Measurements from ENCODE around the gene PPIAL4G. TPM values are rescaled to one million over a fixed set of nuclear protein-coding genes. Genes with fewer than 3 reads are reported as not detected.

PPIAL4G gene
- total and polyA plus RNA-seq, 3 donors from 2014 or later = 0.12 TPM; not detected in 2

Small RNAs within 50 kb of the gene (small RNA-seq; reads per million reads assigned to genes)
- 0 to 0.28 reads per million in 2 donors for gene RF00003

Other genes with a start within 250 kb of the PPIAL4G start
- 100 to 1,000 TPM in 1 of 2 donors, 10 to 100 TPM in 1; 55.4 to 110 TPM for gene NBPF14, start 112.7 kb upstream of the PPIAL4G start, total RNA-seq
- 46.7 TPM for gene NBPF14, start 112.7 kb upstream of the PPIAL4G start, polyA plus RNA-seq (ENCODE audit: insufficient read depth, low read depth, low replicate concordance)